Activated naive CD4-positive, alpha-beta T cell treated with anti-CD3 and anti-CD28 coated beads, Interleukin-2, amount 50 U/mL, for 24 hours (primary cell): ENCODE data around the gene LPGAT1.
A peak's percentile ranks its signal among the peaks of the same experiment; 100 is the strongest.
"Not testable (repeated sequence)": the region's sequence is repeated elsewhere in the genome, so short reads cannot be mapped to it uniquely, and the experiment has no call there.

ENCODE experiments used
- H3K27ac Mint-ChIP-seq: one replicate; pipeline ENCODE4 v1.8.0; 2021; ENCODE audit warnings: mild to moderate bottlenecking, mixed read lengths
- H3K27me3 Mint-ChIP-seq: one replicate; pipeline ENCODE4 v1.8.0; 2021; ENCODE audit warnings: mixed read lengths
- H3K36me3 Mint-ChIP-seq: one replicate; pipeline ENCODE4 v1.8.0; 2021; ENCODE audit warnings: mixed read lengths
- H3K4me1 Mint-ChIP-seq: one replicate; pipeline ENCODE4 v1.8.0; 2021; ENCODE audit warnings: mixed read lengths
- H3K4me3 Mint-ChIP-seq: one replicate; pipeline ENCODE4 v1.8.0; 2021; ENCODE audit warnings: mild to moderate bottlenecking, mixed read lengths
- H3K9me3 Mint-ChIP-seq: one replicate; pipeline ENCODE4 v1.8.0; 2021; ENCODE audit warnings: mixed read lengths

LPGAT1 gene, protein sequence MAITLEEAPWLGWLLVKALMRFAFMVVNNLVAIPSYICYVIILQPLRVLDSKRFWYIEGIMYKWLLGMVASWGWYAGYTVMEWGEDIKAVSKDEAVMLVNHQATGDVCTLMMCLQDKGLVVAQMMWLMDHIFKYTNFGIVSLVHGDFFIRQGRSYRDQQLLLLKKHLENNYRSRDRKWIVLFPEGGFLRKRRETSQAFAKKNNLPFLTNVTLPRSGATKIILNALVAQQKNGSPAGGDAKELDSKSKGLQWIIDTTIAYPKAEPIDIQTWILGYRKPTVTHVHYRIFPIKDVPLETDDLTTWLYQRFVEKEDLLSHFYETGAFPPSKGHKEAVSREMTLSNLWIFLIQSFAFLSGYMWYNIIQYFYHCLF

DNA sequence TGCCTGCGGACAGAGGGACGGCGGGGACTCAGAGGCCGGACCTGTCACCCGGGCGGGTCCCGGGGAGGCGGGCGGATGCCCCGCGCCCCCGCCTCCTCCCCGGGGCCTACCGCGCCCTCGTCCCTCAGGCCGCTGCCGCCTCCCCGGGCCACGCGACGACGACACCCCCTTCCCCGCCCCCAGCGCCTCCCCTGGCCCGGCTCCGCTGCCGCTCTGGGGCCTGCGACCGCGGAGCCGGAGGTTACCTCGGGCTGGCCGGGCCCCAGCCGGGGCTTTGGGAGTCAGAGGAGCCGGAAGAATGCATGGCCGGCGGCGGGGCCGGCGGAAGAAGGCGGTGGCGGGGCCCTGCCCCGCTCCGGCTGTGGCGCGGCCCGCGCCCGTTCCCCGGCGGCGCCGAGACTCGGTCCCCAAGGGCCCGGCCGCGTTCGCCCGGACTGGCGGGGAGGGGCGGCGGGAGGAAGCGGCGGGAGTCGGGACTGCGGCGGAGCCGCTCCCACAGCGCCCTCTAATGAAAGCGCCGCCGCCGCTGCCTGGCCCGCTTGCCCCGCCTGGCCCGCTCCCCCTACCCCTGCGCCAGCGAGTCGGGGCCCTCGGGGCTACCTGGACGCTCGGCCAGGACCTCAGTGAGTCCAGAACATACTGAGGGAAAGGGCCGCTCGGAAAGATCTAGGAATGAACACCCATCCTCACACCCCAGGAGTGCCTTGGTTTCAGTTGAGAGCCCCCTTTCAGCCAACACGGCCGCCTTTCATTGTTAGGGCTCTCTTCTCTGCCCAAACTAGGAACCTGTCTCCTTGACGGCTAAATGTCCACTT lies at the start of gene LPGAT1:
Gene LPGAT1 (minus strand): TSS at position 436 of the 815 bp plus-strand sequence. CDS start 1,467 bp downstream, outside the sequence.
- Mint-ChIP-seq H3K4me1 (peaks cover 59% of the 10 kb centered on the region), H3K27ac (peak within 1 kb of the TSS; percentile 93), H3K36me3 (no peaks in the 10 kb centered on the region), H3K9me3 (no peaks in the 10 kb centered on the region), H3K4me3 (peak within 1 kb of the TSS; percentile 90), H3K27me3 (no peaks in the 10 kb centered on the region)

DNA sequence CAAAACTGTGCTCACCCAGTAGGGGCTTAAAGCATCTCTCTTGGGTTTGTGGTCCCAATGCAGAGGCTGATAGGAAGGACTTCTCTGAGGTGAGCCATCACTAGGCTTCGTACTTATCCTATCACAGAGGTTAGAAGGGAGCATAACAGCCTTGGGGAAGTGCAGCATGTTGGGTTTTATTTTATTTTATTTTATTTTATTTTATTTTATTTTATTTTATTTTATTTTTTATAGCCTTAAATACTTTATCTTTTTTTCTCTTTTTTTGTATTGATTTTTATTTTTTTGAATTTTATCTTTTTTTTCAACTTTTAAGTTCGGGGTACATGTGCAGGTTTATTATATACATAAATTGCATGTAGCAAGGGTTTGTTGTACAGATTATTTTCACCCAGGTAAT lies 48.9 kb upstream of the LPGAT1 start:
- Mint-ChIP-seq H3K27ac (no peak overlapping the region), H3K27me3 (no peaks in the 10 kb centered on the region), H3K36me3 (no peaks in the 10 kb centered on the region), H3K9me3 (no peaks in the 10 kb centered on the region), H3K4me1 (no peaks in the 10 kb centered on the region), H3K4me3 (no peak overlapping the region)

DNA sequence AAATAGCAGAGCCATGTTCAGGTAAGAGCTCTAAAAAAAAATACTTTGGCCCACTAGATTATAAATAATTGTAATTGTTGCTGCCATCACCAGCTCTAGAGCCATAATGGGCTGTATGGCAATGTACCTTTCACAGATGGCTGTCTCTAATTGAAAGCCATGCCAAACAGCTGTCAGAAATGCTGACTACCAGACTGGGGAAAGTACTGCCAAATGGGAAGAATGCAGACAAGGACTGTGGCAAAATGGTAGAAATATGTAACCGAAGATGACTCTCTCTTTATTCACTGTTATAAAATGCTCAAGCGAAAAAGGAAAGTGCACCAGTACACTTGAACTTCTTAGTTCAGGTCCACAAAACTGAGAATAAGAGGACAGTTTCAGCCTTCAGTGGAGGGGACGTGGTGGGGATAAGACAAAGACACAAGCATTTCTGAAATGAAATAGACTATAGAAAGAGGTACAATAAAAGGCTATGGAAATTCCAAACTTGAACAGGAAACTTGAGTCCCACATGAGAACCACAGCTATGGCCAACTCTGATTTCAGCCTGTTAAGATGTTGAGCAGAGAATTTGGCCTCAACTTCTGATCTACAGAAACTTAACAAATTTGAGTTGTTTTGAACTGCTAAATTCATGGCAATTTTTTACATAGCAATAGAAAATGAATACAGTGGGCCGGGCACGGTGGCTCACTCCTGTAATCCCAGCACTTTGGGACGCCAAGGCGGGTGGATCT lies 46.5 kb upstream of the LPGAT1 start:
- no peak overlapping the region for H3K27ac Mint-ChIP-seq
- H3K9me3 Mint-ChIP-seq, result no peaks in the 10 kb centered on the region
- H3K36me3 Mint-ChIP-seq, result no peaks in the 10 kb centered on the region
- no peaks in the 10 kb centered on the region for H3K27me3 Mint-ChIP-seq
- no peak overlapping the region for H3K4me3 Mint-ChIP-seq
- no peaks in the 10 kb centered on the region for H3K4me1 Mint-ChIP-seq

DNA sequence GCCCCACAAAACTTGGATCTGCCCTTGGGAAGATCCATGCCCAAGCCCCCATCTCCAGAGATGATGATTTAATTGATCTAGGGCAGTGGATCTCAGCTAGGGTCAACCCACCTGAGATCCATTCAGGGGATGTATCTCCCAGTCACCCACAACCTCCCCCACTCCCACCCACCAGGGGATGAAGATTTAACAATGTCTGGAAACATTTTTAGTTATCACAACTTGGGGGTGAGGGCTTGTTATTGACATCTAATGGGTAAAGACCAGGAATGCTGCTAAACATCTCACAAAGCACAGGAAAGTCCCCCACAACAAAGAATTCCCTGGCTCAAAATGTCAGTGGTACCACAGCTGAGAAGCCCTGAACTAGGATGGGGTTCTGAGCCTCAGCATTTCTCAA lies 45.0 kb upstream of the LPGAT1 start:
- Mint-ChIP-seq H3K27ac (no peak overlapping the region), H3K4me1 (no peaks in the 10 kb centered on the region), H3K9me3 (no peaks in the 10 kb centered on the region), H3K4me3 (no peak overlapping the region), H3K27me3 (no peaks in the 10 kb centered on the region), H3K36me3 (no peaks in the 10 kb centered on the region)

DNA sequence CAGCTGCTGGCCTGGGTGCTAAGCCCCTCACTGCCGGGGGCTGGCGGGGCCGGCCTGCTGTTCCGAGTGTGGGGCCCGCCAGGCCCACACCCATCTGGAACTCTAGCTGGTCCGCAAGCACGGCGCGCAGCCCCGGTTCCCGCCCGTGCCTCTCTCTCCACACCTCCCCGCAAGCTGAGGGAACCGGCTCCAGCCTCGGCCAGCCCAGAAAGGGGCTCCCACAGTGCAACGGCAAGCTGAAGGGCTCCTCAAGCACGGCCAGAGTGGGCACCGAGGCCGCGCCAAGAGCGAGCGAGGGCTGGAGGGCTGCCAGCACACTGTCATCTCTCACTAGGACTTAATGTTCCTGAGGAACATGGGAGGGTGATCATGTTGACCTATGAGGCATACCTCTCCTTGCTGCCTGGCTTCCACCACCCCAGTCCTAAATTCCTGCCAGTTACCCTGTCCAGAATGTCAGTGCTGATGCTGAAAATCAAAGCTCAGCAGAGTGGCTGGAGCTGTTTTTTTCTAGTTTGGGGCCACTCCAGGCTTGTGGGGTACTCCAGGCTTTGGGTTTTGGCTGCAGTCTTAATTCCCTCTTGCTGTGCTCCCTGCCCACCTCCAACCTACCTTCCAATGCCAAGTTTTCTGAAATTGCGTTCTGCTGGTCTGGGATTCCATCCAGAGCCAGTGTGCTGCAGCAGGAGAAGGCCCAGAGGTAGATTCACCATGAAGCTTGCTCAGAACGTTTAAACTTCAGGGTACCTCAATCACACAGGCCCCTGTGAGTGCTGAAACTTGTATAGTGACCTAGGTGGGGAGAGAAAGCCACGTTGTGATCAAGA lies 44.2 kb upstream of the LPGAT1 start:
- H3K9me3 Mint-ChIP-seq, result no peaks in the 10 kb centered on the region
- H3K27ac Mint-ChIP-seq, result no peak overlapping the region

DNA sequence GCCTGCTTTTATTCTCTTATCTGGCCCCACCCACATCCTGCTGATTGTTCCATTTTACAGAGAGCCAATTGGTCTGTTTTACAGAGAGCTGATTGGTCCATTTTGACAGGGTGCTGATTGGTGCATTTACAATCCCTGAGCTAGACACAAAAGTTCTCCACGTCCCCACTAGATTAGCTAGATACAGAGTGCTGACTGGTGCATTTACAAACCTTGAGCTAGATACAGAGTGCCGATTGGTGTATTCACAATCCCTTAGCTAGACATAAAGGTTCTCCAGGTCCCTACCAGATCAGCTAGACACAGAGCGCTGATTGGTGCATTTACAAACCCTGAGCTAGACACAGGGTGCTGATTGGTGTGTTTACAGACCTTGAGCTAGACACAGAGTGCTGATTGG lies 43.2 kb upstream of the LPGAT1 start:
- not testable (repeated sequence) for H3K36me3 Mint-ChIP-seq, H3K27ac Mint-ChIP-seq, H3K4me3 Mint-ChIP-seq, H3K9me3 Mint-ChIP-seq, H3K4me1 Mint-ChIP-seq, H3K27me3 Mint-ChIP-seq

More for the DNA sequence above, 44.2 kb upstream of the LPGAT1 start:
- H3K4me1 Mint-ChIP-seq, result no peaks in the 10 kb centered on the region
- no peak overlapping the region for H3K4me3 Mint-ChIP-seq
- H3K27me3 Mint-ChIP-seq, result peaks cover 1% of the 10 kb centered on the region
- H3K36me3 Mint-ChIP-seq, result no peaks in the 10 kb centered on the region

DNA sequence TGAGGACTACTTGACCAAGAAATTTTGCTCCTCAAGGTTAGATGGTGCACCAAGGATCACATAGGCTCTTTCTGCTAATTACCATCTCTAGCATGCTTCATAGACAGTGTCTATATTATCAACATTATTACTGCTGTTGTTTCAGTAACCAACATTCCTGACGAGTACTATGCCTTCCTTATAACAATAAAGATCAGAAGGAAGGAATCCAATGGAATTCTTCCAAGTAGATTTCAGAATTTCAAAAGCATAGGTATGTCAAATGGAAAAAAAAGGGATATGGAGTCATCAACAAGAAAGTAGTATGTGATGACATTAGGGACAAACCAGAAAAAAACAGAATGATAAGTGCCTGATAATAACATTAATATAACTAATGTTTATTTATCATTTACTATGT lies 39.6 kb upstream of the LPGAT1 start:
- Mint-ChIP-seq H3K4me3 (no peak overlapping the region), H3K27me3 (peaks cover 4% of the 10 kb centered on the region), H3K27ac (no peak overlapping the region), H3K36me3 (peaks cover 8% of the 10 kb centered on the region), H3K4me1 (no peaks in the 10 kb centered on the region), H3K9me3 (peaks cover 14% of the 10 kb centered on the region)

DNA sequence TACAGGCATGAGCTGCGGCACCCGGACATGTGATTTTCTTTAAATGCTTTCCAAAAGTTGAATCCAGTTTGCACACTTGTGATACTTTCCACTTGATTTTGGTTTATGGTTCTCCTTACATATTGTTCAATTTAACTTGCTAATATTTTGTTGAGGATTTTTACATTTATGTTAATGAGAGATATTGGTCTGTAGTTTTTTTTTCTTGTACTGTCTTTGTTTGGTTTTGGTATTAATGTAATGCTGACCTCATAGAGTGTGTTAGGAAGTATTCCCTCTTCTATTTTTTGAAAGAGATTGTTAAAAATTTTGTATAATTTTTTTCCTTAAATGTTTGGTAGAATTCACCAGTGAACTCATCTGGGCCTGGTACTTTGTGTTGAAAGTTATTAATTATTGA lies 34.6 kb upstream of the LPGAT1 start:
- no peak overlapping the region for H3K4me3 Mint-ChIP-seq
- no peaks in the 10 kb centered on the region for H3K4me1 Mint-ChIP-seq
- peaks cover 14% of the 10 kb centered on the region for H3K9me3 Mint-ChIP-seq

DNA sequence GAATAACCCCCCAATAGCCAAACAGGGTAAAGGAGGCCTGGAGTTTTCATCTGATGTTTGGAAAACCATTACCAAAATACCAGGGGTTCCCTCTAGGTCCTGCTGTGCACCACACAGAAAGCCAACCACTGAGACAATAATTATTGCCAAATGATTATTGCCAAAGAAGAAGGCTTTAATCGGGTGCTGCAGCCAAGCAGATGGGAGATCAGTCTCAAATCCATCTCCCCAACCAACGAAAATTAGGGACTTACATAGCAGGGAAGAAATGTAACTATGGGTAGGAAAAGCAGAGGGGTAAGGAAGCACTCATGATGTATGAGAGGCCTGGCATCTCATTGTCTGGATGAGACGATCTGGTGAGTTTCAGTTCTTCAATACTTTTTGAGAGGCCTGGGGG lies 28.8 kb upstream of the LPGAT1 start:
- Mint-ChIP-seq H3K27me3 (no peaks in the 10 kb centered on the region), H3K27ac (no peak overlapping the region), H3K4me3 (no peak overlapping the region), H3K9me3 (no peaks in the 10 kb centered on the region), H3K36me3 (no peaks in the 10 kb centered on the region), H3K4me1 (no peaks in the 10 kb centered on the region)

More for the DNA sequence above, 34.6 kb upstream of the LPGAT1 start:
- H3K27ac Mint-ChIP-seq, result no peak overlapping the region
- peaks cover 3% of the 10 kb centered on the region for H3K27me3 Mint-ChIP-seq
- H3K36me3 Mint-ChIP-seq, result peaks cover 8% of the 10 kb centered on the region

DNA sequence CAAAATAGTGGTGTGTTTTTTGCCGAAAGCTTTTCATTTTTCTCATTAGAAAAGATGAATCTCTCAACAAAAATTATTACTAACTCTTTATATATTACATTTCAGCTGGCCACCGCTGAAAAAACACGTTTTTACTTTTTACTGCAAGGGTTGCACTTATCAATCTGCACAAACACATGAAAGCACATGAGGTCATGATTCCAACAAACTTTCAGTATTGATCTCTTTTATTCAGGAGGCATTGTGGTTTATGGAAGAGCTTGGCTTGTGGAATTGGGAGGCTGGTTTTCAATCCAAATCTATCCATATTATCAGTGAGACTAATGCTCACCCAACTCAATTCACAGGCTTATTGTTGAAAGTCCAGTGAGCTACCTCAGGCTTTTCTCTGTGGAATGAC lies 20.6 kb upstream of the LPGAT1 start:
- H3K27ac Mint-ChIP-seq, result no peak overlapping the region
- no peaks in the 10 kb centered on the region for H3K27me3 Mint-ChIP-seq
- H3K4me3 Mint-ChIP-seq, result no peak overlapping the region
- no peaks in the 10 kb centered on the region for H3K4me1 Mint-ChIP-seq
- no peaks in the 10 kb centered on the region for H3K9me3 Mint-ChIP-seq
- H3K36me3 Mint-ChIP-seq, result no peaks in the 10 kb centered on the region

DNA sequence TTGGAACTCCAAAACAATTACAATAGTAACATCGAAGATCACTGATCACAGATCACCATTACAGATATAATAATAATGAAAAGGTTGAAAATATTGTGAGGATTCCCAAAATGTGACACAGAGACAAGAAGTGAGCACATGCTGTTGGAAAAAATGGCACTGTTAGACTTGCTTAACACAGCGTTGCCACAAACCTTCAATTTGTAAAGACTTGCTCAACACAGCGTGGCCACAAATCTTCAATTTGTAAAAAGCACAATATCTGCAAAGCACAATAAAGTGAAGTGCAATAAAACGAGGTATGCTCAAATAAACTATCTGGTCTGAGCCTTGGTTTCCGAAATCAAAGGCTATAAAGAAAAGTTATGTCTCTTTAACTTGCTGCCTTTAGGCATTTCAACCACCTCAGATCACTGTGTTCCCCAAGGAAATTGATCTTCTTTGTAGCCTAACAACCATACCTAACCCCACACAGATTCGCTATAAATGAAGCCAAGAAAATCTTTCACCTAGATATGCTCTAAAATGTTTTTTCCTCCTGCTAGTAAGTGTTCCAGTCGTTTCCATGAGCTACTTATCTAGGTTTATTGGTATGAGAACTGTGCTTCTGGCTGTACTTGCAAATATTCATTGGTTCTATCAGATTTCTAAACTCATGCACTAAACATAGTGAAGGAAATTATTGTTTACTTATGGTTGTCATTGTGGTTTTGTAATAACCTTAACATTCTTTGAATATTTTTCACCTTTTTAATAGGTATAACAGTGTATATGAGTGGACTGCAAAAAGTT lies 13.1 kb upstream of the LPGAT1 start:
- Mint-ChIP-seq H3K27ac (no peak overlapping the region), H3K4me3 (no peak overlapping the region), H3K4me1 (peaks cover 23% of the 10 kb centered on the region), H3K9me3 (no peaks in the 10 kb centered on the region), H3K36me3 (no peaks in the 10 kb centered on the region), H3K27me3 (no peaks in the 10 kb centered on the region)

DNA sequence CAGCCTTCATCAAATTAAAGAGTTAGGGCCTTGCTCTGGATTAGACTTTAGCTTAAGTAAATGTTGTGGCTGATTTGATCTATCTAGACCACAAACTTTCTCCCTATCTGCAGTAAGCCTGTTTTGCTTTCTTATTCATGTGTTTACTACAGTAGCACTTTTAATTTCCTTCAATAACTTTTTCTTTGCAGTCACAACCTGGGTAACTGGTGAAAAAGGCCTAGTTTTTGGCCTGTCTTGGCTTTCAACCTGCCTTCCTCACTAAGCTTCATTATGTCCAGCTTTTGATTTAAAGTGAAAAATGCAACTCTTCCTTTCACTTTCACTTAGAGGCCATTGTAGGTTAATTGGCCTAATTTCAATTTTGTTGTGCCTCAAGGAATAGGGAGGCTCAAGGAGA lies 12.5 kb upstream of the LPGAT1 start:
- H3K27me3 Mint-ChIP-seq, result no peaks in the 10 kb centered on the region
- no peaks in the 10 kb centered on the region for H3K9me3 Mint-ChIP-seq
- H3K27ac Mint-ChIP-seq, result no peak overlapping the region
- H3K4me1 Mint-ChIP-seq, result peaks cover 23% of the 10 kb centered on the region
- H3K4me3 Mint-ChIP-seq, result peak overlapping the region; percentile 40
- no peaks in the 10 kb centered on the region for H3K36me3 Mint-ChIP-seq

DNA sequence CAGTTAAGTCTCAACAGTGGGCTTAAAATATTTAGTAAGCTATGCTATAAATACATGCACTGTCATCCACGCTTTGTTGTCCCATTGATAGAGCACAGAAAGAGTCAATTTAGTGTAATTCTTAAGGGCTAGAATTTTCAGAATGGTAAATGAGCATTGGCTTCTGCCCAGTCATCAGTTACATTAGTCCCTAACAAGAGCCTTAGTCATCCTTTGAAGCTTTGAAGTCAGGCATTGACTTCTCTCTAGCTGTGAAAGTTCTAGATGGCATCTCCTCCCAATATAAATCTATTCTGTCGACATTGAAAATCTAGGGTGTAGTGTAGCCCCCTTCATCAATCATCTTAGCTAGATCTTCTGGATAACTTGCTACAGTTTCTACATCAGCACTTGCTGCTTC lies 12.0 kb upstream of the LPGAT1 start:
- Mint-ChIP-seq H3K27me3 (no peaks in the 10 kb centered on the region), H3K36me3 (no peaks in the 10 kb centered on the region), H3K4me3 (no peak overlapping the region), H3K9me3 (no peaks in the 10 kb centered on the region), H3K4me1 (peaks cover 23% of the 10 kb centered on the region), H3K27ac (no peak overlapping the region)

DNA sequence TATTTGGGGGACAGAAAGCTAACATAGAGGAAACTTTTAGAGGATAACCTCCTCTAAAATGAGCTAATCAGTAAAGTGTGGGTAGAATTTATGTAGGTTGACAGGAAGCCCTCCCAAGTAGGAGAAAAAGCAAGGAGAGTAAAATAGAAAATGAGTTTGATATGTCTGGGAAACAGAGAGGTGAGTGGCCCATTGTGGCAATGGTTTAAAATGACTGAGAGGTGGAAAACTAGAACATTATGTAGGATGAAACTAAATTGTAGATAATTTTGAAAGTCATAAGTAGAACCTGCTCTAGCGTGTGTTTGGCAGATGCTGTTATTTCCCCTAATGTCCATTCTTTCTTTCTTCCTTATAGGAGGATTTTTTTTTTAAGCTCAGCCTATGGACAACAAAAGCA lies 8.5 kb upstream of the LPGAT1 start:
- H3K4me1 Mint-ChIP-seq, result peaks cover 29% of the 10 kb centered on the region
- H3K36me3 Mint-ChIP-seq, result no peaks in the 10 kb centered on the region
- H3K9me3 Mint-ChIP-seq, result no peaks in the 10 kb centered on the region
- no peaks in the 10 kb centered on the region for H3K27me3 Mint-ChIP-seq
- no peak overlapping the region for H3K27ac Mint-ChIP-seq
- no peak overlapping the region for H3K4me3 Mint-ChIP-seq
